GM19397 (cell line): ENCODE results near the gene NFIB.

Experiments
- ATAC-seq: cut with Tn5 transposase; IDR thresholded peaks from one replicate; pipeline ENCODE4 v1.9.1; 2021; ENCODE audit warnings: mild to moderate bottlenecking, moderate library complexity; ENCODE audit not compliant: unreplicated experiment

Gene NFIB

GRCh38 chr9:14192556-14192955, 121.4 kb downstream of the NFIB start:
- no peak for ATAC-seq

DNA sequence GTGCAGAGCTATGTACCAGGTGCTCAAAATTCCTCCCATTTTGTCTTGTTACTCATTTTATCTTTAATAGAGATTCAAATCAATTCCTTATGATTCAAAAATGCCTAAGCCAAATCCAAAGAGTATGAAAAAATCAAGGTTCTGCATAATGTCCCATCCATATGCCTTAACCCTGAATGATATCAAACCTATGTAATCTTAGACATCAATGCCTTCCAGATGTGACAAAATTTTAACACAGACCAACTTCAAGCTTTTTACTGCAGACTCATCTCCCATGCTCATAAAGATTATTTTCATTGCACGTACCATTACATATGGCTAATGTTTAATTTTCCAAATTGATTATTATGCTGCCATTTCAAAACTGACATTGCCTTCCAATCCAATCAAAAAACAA, 122.4 kb downstream of the NFIB start:
- no peak for ATAC-seq

DNA sequence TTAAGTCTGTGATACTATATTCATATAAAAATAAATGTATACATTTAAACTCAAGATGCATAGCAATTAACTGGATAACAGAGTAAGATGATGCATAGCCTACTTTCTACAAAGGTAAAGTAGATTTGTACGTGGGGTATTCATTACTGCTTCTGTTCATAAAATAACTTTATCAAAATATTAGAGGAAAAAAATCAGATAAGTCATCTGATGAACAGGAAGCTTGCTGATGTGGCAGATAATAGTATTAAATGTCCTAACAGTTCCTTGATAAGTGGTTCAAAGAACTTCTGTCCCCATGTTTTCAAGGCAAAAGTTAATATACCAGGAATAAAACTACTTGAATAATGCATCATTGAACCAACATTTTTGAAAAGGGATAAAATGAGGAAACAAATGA, 123.7 kb downstream of the NFIB start:
- ATAC-seq = no peak

GRCh38 chr9:14189578-14189977, 124.4 kb downstream of the NFIB start:
- ATAC-seq = no peak

DNA sequence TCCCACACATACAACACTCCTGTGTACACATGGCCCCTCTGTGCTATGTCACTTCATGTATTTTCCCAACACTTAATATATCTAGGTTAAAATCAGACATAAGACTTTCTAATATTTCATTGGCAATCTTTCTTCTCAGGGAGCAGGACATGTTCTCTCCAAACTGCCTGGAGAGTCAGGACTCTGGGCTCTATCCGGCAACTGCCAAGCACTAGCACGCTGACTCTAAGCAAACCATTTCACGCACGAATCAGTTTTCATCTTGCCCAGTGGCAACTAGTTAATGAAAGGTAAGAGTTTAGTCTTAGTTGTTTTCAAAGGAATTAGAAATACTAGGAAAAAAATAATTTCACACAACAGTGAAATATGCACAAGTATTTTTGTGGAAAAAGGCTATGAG, 124.8 kb downstream of the NFIB start:
- no peak for ATAC-seq

DNA sequence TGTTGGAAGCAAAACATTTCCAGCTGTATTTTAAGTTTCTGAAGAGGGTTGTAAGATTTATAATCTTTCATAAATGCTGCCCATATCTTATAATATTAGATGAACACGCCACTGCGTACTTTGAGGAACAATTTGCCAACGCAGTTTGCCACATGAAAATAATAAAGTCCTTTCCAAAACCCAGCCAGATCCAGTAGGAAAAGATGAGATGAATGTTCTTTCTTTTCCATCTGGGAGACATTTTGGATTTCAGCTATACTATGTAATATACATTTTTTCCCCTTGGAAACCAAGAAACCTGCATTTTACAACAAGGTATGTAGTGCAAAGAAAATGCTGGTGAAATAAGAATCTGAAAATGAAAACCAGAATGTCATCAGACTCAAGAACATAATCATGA, 125.4 kb downstream of the NFIB start:
- ATAC-seq = no peak

GRCh38 chr9:14188011-14188410, 125.9 kb downstream of the NFIB start:
- no peak for ATAC-seq

DNA sequence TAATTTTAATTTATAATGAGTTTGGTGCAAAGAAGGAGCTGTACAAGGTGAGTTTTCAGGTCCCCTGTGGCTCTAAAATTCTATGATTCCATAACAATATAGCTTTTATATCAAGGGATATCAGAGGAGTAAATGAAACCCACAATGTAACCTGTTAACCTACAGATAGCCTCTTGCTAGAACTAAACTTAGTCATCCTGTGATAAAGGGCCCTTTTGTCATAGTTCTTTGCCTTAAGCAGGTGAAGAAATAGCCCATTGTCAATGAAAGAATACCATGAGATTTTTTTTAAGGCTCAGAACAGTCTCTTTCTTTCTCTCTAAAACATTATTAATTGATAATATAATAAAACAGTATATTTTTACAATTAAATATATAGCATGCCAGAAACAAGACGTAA, 127.8 kb downstream of the NFIB start:
- no peak for ATAC-seq

DNA sequence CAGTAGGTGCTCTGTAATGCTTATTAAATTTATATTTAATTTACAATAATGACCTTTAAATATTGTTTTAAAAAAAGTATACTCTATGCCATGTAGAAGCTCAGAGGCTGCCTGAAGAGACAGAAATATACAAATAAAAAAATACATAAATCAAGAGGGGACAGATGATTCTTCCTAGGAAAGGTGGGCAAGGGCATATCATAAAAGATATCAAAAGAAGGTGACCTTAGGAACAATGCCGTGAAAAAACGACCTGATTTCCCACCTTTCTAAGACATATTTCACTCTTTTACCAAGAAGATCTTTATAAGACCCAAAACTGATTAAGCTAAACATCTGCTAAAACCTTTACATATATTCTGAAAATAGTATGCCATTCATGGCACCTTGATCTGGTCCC, 128.9 kb downstream of the NFIB start:
- no peak for ATAC-seq

DNA sequence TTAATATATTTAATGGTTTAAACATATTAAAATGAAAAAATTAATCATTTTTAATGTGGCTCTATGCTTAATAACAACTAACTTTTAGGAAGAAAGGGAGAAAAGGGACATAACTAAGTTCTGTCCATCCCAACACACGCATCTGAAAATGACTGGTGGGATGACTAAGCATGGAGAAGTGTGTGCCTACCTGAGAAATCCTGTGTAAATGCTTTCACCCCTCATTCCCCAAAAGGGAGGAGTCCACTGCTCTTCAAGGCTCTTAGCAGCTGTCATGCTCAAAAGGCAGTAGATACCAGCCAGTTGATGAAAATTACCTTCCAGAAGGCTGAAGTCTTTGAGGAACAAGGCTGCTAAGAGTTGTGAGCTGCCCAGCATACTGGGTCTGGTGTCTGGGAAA, 130.9 kb downstream of the NFIB start:
- no peak for ATAC-seq

DNA sequence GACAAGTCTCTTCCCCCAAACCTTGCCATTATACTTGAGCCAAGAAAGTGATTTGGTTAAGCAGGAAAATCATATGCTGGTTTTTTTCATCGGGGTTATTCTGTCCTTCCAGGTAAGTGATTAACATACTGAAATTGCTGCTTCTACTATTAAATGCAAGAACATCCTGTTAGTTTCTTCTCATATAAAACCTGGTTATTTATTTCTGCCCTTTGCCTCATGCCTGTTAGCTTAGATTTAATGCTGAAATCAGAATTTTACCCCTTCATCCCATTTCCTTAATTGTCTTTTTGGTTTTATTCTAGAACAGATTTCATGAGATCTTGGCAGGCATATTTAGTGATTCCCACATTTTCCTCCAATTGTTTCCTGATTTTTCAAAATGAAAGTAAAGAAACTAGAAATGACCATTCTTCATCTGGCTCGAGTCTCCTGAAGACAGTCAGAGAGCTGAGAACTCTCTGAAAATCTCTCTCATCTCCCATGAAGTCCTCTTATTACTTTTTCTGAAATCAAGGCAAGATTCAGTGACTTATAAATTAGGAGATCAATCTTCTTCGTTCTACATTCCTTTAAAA, 132.9 kb downstream of the NFIB start:
- ATAC-seq = no peak

DNA sequence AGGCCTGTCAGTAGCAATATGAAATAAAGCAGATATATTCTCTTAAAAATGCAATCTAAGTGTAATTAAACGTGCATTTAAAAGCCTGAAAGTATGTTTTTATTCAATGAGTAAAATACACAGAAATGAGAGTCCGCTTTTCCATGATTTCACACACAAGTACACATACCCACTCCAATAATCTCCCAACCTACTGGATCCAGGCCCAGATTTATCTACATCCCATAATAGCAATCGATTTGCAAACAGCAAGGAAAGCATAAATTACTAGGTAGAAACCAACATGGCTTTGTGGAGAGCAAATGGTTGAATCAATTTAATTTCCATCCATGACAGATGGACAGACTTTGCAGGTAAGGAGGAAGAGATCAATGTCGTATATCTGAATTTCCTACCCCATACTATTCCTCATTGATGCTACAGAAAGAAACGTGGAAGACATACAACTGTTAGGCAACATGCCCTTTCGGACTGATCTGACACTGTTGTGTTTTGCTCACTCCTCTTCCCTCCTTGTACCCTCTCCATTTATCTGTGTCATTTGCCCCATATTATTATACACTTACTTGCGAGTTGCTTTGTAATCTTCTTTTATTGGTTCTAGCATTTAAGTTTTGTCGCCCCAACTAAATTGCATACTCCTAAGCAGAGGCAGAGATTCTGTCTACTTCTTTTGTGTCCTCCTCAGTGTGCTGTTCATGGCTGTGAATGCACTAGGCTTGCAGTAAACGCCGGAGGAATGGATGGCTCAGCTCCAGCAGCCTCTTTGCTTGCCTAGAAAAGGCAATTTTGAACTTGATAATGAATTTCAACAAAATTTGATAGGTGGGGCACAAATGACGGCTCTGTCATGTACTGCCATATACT, 133.6 kb downstream of the NFIB start:
- no peak for ATAC-seq

DNA sequence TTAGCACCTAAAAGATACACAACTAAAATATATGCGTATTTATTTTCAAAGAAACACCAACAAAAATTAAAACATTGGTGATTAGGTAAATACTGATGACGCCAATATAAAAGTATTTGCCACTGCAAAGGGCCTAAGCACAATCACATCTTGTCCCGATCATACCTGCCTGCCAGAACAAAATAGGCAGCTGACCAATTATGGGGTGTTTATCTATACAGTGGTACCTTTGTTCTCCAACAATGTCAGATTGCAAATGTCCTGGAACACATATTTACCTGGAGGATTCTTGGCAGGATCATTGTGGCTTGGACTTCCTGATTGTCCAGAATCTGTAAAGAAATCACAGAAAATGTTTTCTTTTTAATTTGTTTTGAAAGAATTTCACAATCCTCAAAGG, 134.5 kb downstream of the NFIB start:
- ATAC-seq = no peak

GRCh38 chr9:14175778-14176177, 138.2 kb downstream of the NFIB start:
- ATAC-seq = no peak

DNA sequence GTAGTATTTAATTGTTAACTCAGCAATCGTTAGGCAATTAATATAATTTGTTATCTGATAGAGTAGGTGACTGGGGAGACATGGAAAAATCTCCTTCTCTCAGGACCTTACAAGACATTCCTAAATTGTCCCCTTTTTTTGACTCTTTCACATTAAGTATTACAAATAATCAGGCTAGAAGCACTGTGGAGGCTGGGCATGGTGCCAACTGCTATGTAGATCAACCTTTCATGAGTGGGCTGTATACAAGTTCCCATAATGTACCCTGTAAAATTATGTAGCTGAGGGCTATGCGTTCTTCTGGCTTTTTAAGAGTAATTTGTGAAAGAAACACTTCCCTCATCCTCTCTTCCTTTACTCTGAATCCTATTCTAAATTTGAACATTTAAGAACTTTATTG, 140.2 kb downstream of the NFIB start:
- no peak for ATAC-seq

- no peak for ATAC-seq
These were observed 142.9 kb downstream of the NFIB start for GRCh38 chr9:14170973-14171596.

- ATAC-seq = no peak
These were observed 143.5 kb downstream of the NFIB start for GRCh38 chr9:14170392-14170931.

DNA sequence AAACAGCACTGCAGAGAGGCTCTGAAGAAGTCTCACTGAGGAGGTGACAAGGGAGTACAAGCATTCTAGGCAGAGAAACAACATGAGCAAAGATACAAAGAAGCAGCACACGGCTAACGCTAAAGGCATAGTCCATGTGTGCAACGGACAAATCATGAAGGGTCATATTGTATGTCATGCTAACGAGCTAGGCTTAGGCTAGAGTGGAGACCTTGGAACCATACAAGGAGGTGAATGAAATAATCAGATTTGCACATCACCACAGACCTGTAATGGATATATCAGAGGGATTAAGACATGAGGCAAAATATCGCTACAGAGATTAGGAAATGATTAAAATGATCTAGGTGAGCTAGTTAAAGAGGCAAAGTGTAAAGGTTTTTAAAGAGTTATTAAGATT, 145.6 kb downstream of the NFIB start:
- ATAC-seq = no peak

DNA sequence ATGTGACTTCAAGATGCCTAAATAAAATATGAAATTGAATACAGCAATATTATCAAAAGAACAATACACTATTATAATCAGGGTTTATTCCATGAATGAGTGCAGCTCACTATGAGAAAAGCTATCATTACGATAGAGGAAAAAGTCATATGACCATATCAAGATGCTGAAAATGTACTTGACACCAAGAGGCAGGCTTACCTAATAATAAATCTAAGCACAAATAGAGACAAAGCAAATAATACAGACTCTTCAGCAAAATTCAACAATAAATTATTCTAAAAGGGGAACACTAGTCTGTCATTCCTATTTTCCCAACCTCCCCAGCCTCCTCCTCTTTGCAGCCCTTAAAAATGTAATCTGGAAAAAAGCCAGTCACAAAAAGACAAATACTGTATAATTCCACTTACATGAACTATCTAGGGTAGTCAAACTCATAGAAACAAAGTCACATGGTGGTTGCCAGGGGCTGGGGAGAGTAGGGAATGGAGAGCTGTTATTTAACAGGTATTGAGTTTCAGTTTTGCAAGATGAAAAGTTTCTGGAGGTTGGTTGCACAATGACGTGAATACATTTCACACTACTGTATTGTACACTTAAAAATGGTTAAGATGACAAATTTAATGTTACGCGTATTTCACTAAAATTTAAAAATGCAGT, 148.4 kb downstream of the NFIB start:
- no peak for ATAC-seq

GRCh38 chr9:14164908-14165307, 149.0 kb downstream of the NFIB start:
- ATAC-seq = no peak

- no peak for ATAC-seq
These were observed 154.3 kb downstream of the NFIB start for GRCh38 chr9:14159440-14160216.
